H1 (cell line): ENCODE results near the gene DOCK10. TPM values are rescaled to one million over a fixed set of nuclear protein-coding genes. Genes with fewer than 3 reads are reported as not detected.

Experiments
- CTCF ChIA-PET: fragments of 300-600 bp; sonication (Branson Sonifier 250); formaldehyde crosslinking; loops from one replicate; lab custom pipeline; 2021; ENCODE audit not compliant: partially characterized antibody; lab: Charles Lee
- POLR2A ChIA-PET: fragments of 300-600 bp; sonication (Branson Sonifier 250); formaldehyde crosslinking; loops from one replicate; lab custom pipeline; 2021; ENCODE audit warnings: inconsistent platforms; ENCODE audit not compliant: partially characterized antibody; lab: Charles Lee
- DNase-seq, 2 experiments: peaks; one replicate each; pipeline versions ENCODE4 v3.0.0 to v3.0.0-alpha.2; 2010 to 2022; ENCODE audit warnings: low spot score in 2 of 2, low read depth in 1 of 2, mixed read lengths in 1 of 2
- FAIRE-seq: peaks from 2 replicates; lab custom pipeline; 2011; peaks lifted over from hg19 to GRCh38; lab: Jason Lieb, UNC
- H2AFZ ChIP-seq: 2 replicates; pipeline ENCODE4 v1.8.1; 2012; ENCODE audit warnings: low read length, inconsistent platforms
- H2AK5ac ChIP-seq: 2 replicates; pipeline ENCODE4 v1.6.1; 2013; ENCODE audit warnings: low read depth, low read length
- H2BK120ac ChIP-seq: replicated peaks from 2 replicates; pipeline ENCODE3; 2013; ENCODE audit warnings: low read depth, low read length, inconsistent platforms
- H2BK12ac ChIP-seq: 2 replicates; pipeline ENCODE4 v1.6.1; 2013; ENCODE audit warnings: low read depth, low read length
- H2BK15ac ChIP-seq: 2 replicates; pipeline ENCODE4 v1.6.1; 2013; ENCODE audit warnings: low read length
- H2BK20ac ChIP-seq: 2 replicates; pipeline ENCODE4 v1.6.1; 2013; ENCODE audit warnings: low read length
- H2BK5ac ChIP-seq: 2 replicates; pipeline ENCODE4 v1.6.1; 2013; ENCODE audit warnings: low read depth, low read length
- H3K14ac ChIP-seq: 2 replicates; pipeline ENCODE4 v1.6.1; 2013; ENCODE audit warnings: inconsistent platforms; ENCODE audit not compliant: insufficient read length
- H3K18ac ChIP-seq: 2 replicates; pipeline ENCODE4 v1.6.1; 2013; ENCODE audit warnings: low read length; ENCODE audit errors: extremely low read depth
- H3K23ac ChIP-seq: 2 replicates; pipeline ENCODE4 v1.6.1; 2013; ENCODE audit warnings: inconsistent platforms; ENCODE audit not compliant: insufficient read length
- H3K23me2 ChIP-seq: 2 replicates; pipeline ENCODE4 v1.6.1; 2013; ENCODE audit warnings: low read depth, low read length
- H3K27ac ChIP-seq: 2 replicates; pipeline ENCODE4 v1.6.1; 2011; ENCODE audit warnings: low read depth, low read length, inconsistent platforms
- H3K27me3 ChIP-seq, 4 experiments: replicated peaks in 1 of 4; 1 replicate in 1 of 4; 2 replicates in 3 of 4; pipeline versions ENCODE4 v1.6.1 to v1.8.1; 2011 to 2013; ENCODE audit warnings: low read length in 3 of 4, mild to moderate bottlenecking in 3 of 4, inconsistent platforms in 2 of 4, mixed read lengths in 2 of 4, moderate library complexity in 1 of 4; ENCODE audit not compliant: control insufficient read depth in 3 of 4, insufficient read depth in 3 of 4; ENCODE audit errors: extremely low read depth in 1 of 4
- H3K36me3 ChIP-seq, 4 experiments: 2 replicates each; pipeline versions ENCODE4 v1.6.1 to v1.8.1; 2011 to 2013; ENCODE audit warnings: mild to moderate bottlenecking in 4 of 4, low read length in 3 of 4, moderate library complexity in 2 of 4, control low read depth in 1 of 4, inconsistent platforms in 1 of 4; ENCODE audit not compliant: insufficient read depth in 4 of 4, control insufficient read depth in 2 of 4
- H3K4ac ChIP-seq: replicated peaks from 2 replicates; pipeline ENCODE3; 2013; ENCODE audit warnings: low read length, low read depth, mixed read lengths, inconsistent platforms; ENCODE audit not compliant: insufficient read length
- H3K4me1 ChIP-seq, 4 experiments: replicated peaks in 1 of 4; 1 replicate in 1 of 4; 2 replicates in 3 of 4; pipeline versions ENCODE4 v1.6.1 to v1.8.1; 2011 to 2013; ENCODE audit warnings: low read length in 3 of 4, inconsistent platforms in 2 of 4, mixed read lengths in 1 of 4; ENCODE audit not compliant: insufficient read depth in 4 of 4, control insufficient read depth in 3 of 4
- H3K4me2 ChIP-seq, 2 experiments: 2 replicates each; pipeline versions ENCODE4 v1.6.1 to v1.8.1; 2011 to 2013; ENCODE audit warnings: low read depth in 2 of 2, low read length in 2 of 2, control low read depth in 1 of 2, inconsistent platforms in 1 of 2, mild to moderate bottlenecking in 1 of 2; ENCODE audit not compliant: insufficient read depth in 1 of 2
- H3K4me3 ChIP-seq, 4 experiments: fragments of 200-600, 300-600 bp in 1 of 4; sonication (generic), shearing (Covaris generic), sonication (Bioruptor Twin) in 1 of 4; 2 replicates each; pipeline versions ENCODE4 v1.5.1 to v1.8.1; 2011 to 2016; ENCODE audit warnings: low read length in 4 of 4, low read depth in 3 of 4, control low read depth in 2 of 4, inconsistent platforms in 2 of 4, mild to moderate bottlenecking in 2 of 4, mixed read lengths in 1 of 4, moderate library complexity in 1 of 4; ENCODE audit not compliant: insufficient read depth in 2 of 4; ENCODE audit errors: extremely low read depth in 1 of 4
- H3K56ac ChIP-seq: replicated peaks from 2 replicates; pipeline ENCODE3; 2013; ENCODE audit warnings: low read depth, mild to moderate bottlenecking, mixed read lengths, low read length, inconsistent platforms; ENCODE audit not compliant: insufficient read length
- H3K79me1 ChIP-seq: 2 replicates; pipeline ENCODE4 v1.6.1; 2013; ENCODE audit warnings: low read depth, low read length, control low read depth
- H3K79me2 ChIP-seq, 2 experiments: 2 replicates each; pipeline versions ENCODE4 v1.6.1 to v1.8.1; 2012 to 2013; ENCODE audit warnings: low read length in 2 of 2, mild to moderate bottlenecking in 2 of 2, inconsistent platforms in 1 of 2; ENCODE audit not compliant: insufficient read depth in 2 of 2, control insufficient read depth in 1 of 2
- H3K9ac ChIP-seq, 4 experiments: replicated peaks in 1 of 4; 1 replicate in 1 of 4; 2 replicates in 3 of 4; pipeline versions ENCODE4 v1.6.1 to v1.8.1; 2011 to 2013; ENCODE audit warnings: low read depth in 3 of 4, low read length in 3 of 4, control low read depth in 2 of 4, mild to moderate bottlenecking in 2 of 4, moderate library complexity in 2 of 4, inconsistent platforms in 1 of 4; ENCODE audit errors: extremely low read depth in 1 of 4
- H3K9me3 ChIP-seq, 2 experiments: 2 replicates each; pipeline versions ENCODE4 v1.6.1 to v1.8.1; 2012 to 2013; ENCODE audit warnings: mild to moderate bottlenecking in 2 of 2, moderate library complexity in 2 of 2, control low read depth in 1 of 2, inconsistent platforms in 1 of 2, low read depth in 1 of 2, low read length in 1 of 2, mixed read lengths in 1 of 2; ENCODE audit not compliant: insufficient read depth in 2 of 2
- H4K20me1 ChIP-seq, 2 experiments: replicated peaks in 1 of 2; 2 replicates each; pipeline versions ENCODE3 to v1.8.1; 2011 to 2013; ENCODE audit warnings: inconsistent platforms in 2 of 2, low read length in 2 of 2, mild to moderate bottlenecking in 1 of 2; ENCODE audit not compliant: insufficient read depth in 2 of 2, control insufficient read depth in 1 of 2
- H4K5ac ChIP-seq: 2 replicates; pipeline ENCODE4 v1.6.1; 2013; ENCODE audit warnings: low read length, low read depth, mixed read lengths, inconsistent platforms; ENCODE audit not compliant: insufficient read length
- H4K8ac ChIP-seq: 2 replicates; pipeline ENCODE4 v1.8.0; 2013; ENCODE audit warnings: mild to moderate bottlenecking, moderate library complexity, low read length, inconsistent platforms; ENCODE audit not compliant: insufficient read depth; ENCODE audit errors: extremely low read depth
- H4K91ac ChIP-seq: replicated peaks from 2 replicates; pipeline ENCODE3; 2013; ENCODE audit warnings: low read length, mixed read lengths, inconsistent platforms; ENCODE audit not compliant: insufficient read length
- ASH2L ChIP-seq: fragments of 200-600, 300-600 bp; sonication (generic); IDR thresholded peaks from one replicate; pipeline ENCODE4 v1.7.1; 2017; ENCODE audit warnings: low read length
- CBX8 ChIP-seq: fragments of 300-800, 300-1000 bp; sonication (generic); IDR thresholded peaks from 2 replicates; pipeline ENCODE4 v1.7.1; 2016; ENCODE audit warnings: low read depth, low read length, borderline replicate concordance
- EZH2 ChIP-seq: fragments of 200-600 bp; sonication (generic); IDR thresholded peaks from 2 replicates; pipeline ENCODE4 v1.7.1; 2012; ENCODE audit warnings: low read depth, mild to moderate bottlenecking, moderate library complexity, low read length, inconsistent platforms; ENCODE audit not compliant: severe bottlenecking
- FOSL1 ChIP-seq: IDR thresholded peaks from 2 replicates; pipeline ENCODE4 v1.6.1; 2011; ENCODE audit warnings: mild to moderate bottlenecking, low read depth, low read length, moderate library complexity; ENCODE audit not compliant: insufficient read depth
- GABPA ChIP-seq: IDR thresholded peaks from 2 replicates; pipeline ENCODE4 v1.6.1; 2011; ENCODE audit warnings: mild to moderate bottlenecking, low read length, moderate library complexity, borderline replicate concordance; ENCODE audit not compliant: insufficient read depth
- HDAC2 ChIP-seq, 2 experiments: fragments of 300-600 bp in 1 of 2; sonication (generic) in 1 of 2; IDR thresholded peaks; 2 replicates each; pipeline ENCODE4 v1.6.1; 2011 to 2012; ENCODE audit warnings: low read depth in 2 of 2, low read length in 2 of 2, mild to moderate bottlenecking in 2 of 2, moderate library complexity in 2 of 2, borderline replicate concordance in 1 of 2, inconsistent platforms in 1 of 2
- JUND ChIP-seq: IDR thresholded peaks from 2 replicates; pipeline ENCODE4 v1.6.1; 2011; ENCODE audit warnings: mild to moderate bottlenecking, improper control_type of control experiment, low read length
- SIRT6 ChIP-seq: IDR thresholded peaks from one replicate; pipeline ENCODE4 v1.7.1; 2012; ENCODE audit warnings: low read length, inconsistent platforms
- SIX5 ChIP-seq: IDR thresholded peaks from 2 replicates; pipeline ENCODE4 v1.6.1; 2011; ENCODE audit warnings: mild to moderate bottlenecking, low read depth, low read length
- SP1 ChIP-seq: IDR thresholded peaks from 2 replicates; pipeline ENCODE4 v1.6.1; 2011; ENCODE audit warnings: low read depth, low read length
- TEAD4 ChIP-seq: IDR thresholded peaks from 2 replicates; pipeline ENCODE4 v1.6.1; 2012; ENCODE audit warnings: low read depth, low read length, inconsistent platforms, mixed read lengths
- WGBS, 2 experiments: shearing (Covaris generic) in 1 of 2; methylation state at CpG; one replicate each; pipeline versions ENCODE4 v1.1.6 to v1.1.7; 2013 to 2015; ENCODE audit warnings: low lambda C conversion rate in 2 of 2, mixed read lengths in 2 of 2, inconsistent platforms in 1 of 2, low coverage in 1 of 2, missing lambda C conversion rate in 1 of 2; ENCODE audit not compliant: insufficient replicate concordance in 2 of 2, insufficient coverage in 1 of 2, insufficient read length in 1 of 2; ENCODE audit errors: extremely low coverage in 1 of 2, missing lambda C conversion rate in 1 of 2; 5-methylcytosine and 5-hydroxymethylcytosine counted together
- polyA plus RNA-seq, 7 experiments: library from polyadenylated mRNA; depleted of rRNA in 3 of 7; stranded (reverse) in 5 of 7; unstranded in 2 of 7; fragments of >200 nt in 5 of 7; fragments of 200-250 nt in 2 of 7; gene quantifications; 1 replicate in 5 of 7; 2 replicates in 1 of 7; 4 replicates in 1 of 7; pipeline versions ENCODE4 v1.2.1 to v1.2.3, GENCODE V29; 2011 to 2013; ENCODE audit warnings: missing spikeins in 2 of 7, mixed read lengths in 2 of 7
- total RNA-seq: library from RNA; stranded (reverse); fragmentation: NEBNext Ultra II Directional; extraction: Animal tissue kit (Norgen Biotek cat#: 25700); gene quantifications from 2 replicates; pipeline ENCODE4 v1.2.1, GENCODE V29; 2021

Gene DOCK10
- total and polyA plus RNA-seq, 2 of the 8 experiments (the other 6 are each of a cell fraction or from before 2014, with no cell fraction given) = 0.33 to 1.6 TPM

DNA sequence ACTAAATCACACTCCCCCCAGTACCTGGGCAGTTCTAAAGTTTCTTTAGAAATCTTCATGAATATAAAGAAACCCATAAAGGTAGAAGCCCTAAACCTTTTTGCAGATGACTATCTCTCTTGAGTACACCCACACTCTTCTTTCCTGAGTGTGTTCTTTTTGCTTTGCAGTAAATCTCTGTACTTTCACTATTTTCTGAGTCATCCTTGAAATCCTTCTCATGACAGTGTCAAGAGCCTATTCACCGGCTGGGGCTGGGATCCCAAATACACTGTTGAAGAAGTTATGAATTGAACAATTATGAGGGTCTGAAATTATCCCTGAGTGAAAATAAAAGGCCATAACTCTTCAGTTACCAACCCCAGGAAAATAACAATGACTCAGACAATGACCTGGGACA lies 192.2 kb downstream of the DOCK10 start:
- H3K27ac ChIP-seq = no peak overlapping the region
- no peaks in the 10 kb centered on the region for H3K9me3 ChIP-seq
- 89% methylated on average over 1 of the region's 1 CpG; no CpG with 5 or more reads in 1 of the 2 experiments for WGBS, 2 experiments
- H4K91ac ChIP-seq = no peak overlapping the region
- no peak overlapping the region for H2AFZ ChIP-seq
- H2BK5ac ChIP-seq = no peak overlapping the region
- no peak for TF ChIP-seq TEAD4
- no peak for TF ChIP-seq SP1
- no peak for TF ChIP-seq JUND
- TF ChIP-seq FOSL1 = no peak
- TF ChIP-seq HDAC2 (IDR thresholded peaks at IDR 0.05; ENCODE audit: borderline replicate concordance in 1 of 2, low read depth in 2 of 2, low read length in 2 of 2) = no peak
- no peak for TF ChIP-seq SIX5
- TF ChIP-seq ASH2L = no peak
- TF ChIP-seq GABPA = no peak
- no peak for TF ChIP-seq EZH2
- TF ChIP-seq SIRT6 = no peak
- no peak for TF ChIP-seq CBX8
- H3K9ac ChIP-seq = no peak overlapping the region
- H4K8ac ChIP-seq = no peak overlapping the region
- no peak overlapping the region for H2BK20ac ChIP-seq
- H3K4me3 ChIP-seq = no peak overlapping the region
- DNase-seq (no peak), FAIRE-seq (no peak)
- H3K56ac ChIP-seq = no peak overlapping the region
- H3K4ac ChIP-seq = no peak overlapping the region
- no peak overlapping the region for H3K4me2 ChIP-seq
- H3K4me1 ChIP-seq = no peaks in the 10 kb centered on the region
- no peak overlapping the region for H2AK5ac ChIP-seq
- H3K23me2 ChIP-seq = no peaks in the 10 kb centered on the region
- H4K5ac ChIP-seq = no peak overlapping the region
- ChIA-PET CTCF (interaction anchor here (0.8 to 3.2 kb wide), 6 partner anchors 9 to 152 kb away, joined by 3 to 21 read pairs (median 3); no protein-coding TSS in a partner anchor), POLR2A (no interaction called here)
- H3K36me3 ChIP-seq = no peaks in the 10 kb centered on the region
- no peaks in the 10 kb centered on the region for H4K20me1 ChIP-seq
- no peak overlapping the region for H3K14ac ChIP-seq
- no peak overlapping the region for H3K18ac ChIP-seq
- no peaks in the 10 kb centered on the region for H3K27me3 ChIP-seq
- H3K23ac ChIP-seq = no peak overlapping the region
- no peak overlapping the region for H2BK12ac ChIP-seq
- H3K79me2 ChIP-seq = no peaks in the 10 kb centered on the region
- H3K79me1 ChIP-seq = no peaks in the 10 kb centered on the region
- no peak overlapping the region for H2BK120ac ChIP-seq
- no peak overlapping the region for H2BK15ac ChIP-seq
